ENCODE data around the gene ZNF507.

Gene ZNF507

GRCh38 chr19:32403291-32403995 lies 58.0 kb downstream of the ZNF507 start:
- H3K36me3 Mint-ChIP-seq: no peaks in the 10 kb centered on the region
- no peak for DNase-seq
- peak overlapping the region; percentile 83 for H3K4me3 Mint-ChIP-seq
- H3K9me3 Mint-ChIP-seq: no peaks in the 10 kb centered on the region
- CTCF ChIA-PET: no interaction called here
- H3K27me3 Mint-ChIP-seq: no peaks in the 10 kb centered on the region
- H3K4me1 Mint-ChIP-seq: peaks cover 32% of the 10 kb centered on the region
- peak overlapping the region; percentile 45 for H3K27ac Mint-ChIP-seq

GRCh38 chr19:32404213-32404932 lies 59.0 kb downstream of the ZNF507 start:
- Mint-ChIP-seq H3K4me1 (peaks cover 32% of the 10 kb centered on the region), H3K36me3 (peaks cover 3% of the 10 kb centered on the region), H3K9me3 (no peaks in the 10 kb centered on the region), H3K4me3 (peak overlapping the region; percentile 83), H3K27ac (peak overlapping the region; percentile 93), H3K27me3 (no peaks in the 10 kb centered on the region)
- CTCF ChIA-PET: no interaction called here
- no peak for DNase-seq

GRCh38 chr19:32404933-32405430 lies 59.6 kb downstream of the ZNF507 start:
- Mint-ChIP-seq H3K27me3 (no peaks in the 10 kb centered on the region), H3K4me1 (peaks cover 32% of the 10 kb centered on the region), H3K9me3 (no peaks in the 10 kb centered on the region), H3K27ac (peak overlapping the region; percentile 93), H3K4me3 (peak overlapping the region; percentile 83), H3K36me3 (peaks cover 5% of the 10 kb centered on the region)
- CTCF ChIA-PET: interaction anchor here (1.1 kb wide), 1 partner anchor 60 kb away, joined by 3 read pairs; no protein-coding TSS in a partner anchor
- DNase-seq: no peak

GRCh38 chr19:32405431-32406160 lies 60.2 kb downstream of the ZNF507 start, which contains the start of gene DPY19L3:
Gene DPY19L3, plus strand, starts transcription at chr19:32405770. Its CDS starts 2,484 bp downstream, at chr19:32408254.
- Mint-ChIP-seq H3K9me3 (no peaks in the 10 kb centered on the region), H3K4me3 (peak within 1 kb of the TSS; percentile 83), H3K36me3 (peaks cover 5% of the 10 kb centered on the region), H3K27ac (peak within 1 kb of the TSS; percentile 93), H3K4me1 (peaks cover 32% of the 10 kb centered on the region), H3K27me3 (no peaks in the 10 kb centered on the region)
- peak; percentile 94 for DNase-seq
- CTCF ChIA-PET: interaction anchor here (1.1 kb wide), 1 partner anchor 59 kb away, joined by 3 read pairs; no protein-coding TSS in a partner anchor

GRCh38 chr19:32406161-32407003 lies 61.0 kb downstream of the ZNF507 start:
- Mint-ChIP-seq H3K9me3 (no peaks in the 10 kb centered on the region), H3K4me3 (peak overlapping the region; percentile 83), H3K4me1 (peaks cover 32% of the 10 kb centered on the region), H3K36me3 (peaks cover 5% of the 10 kb centered on the region), H3K27me3 (no peaks in the 10 kb centered on the region), H3K27ac (peak overlapping the region; percentile 89)
- DNase-seq: no peak
- CTCF ChIA-PET: interaction anchor here (1.1 kb wide), 1 partner anchor 58 kb away, joined by 3 read pairs; no protein-coding TSS in a partner anchor

- H3K9me3 Mint-ChIP-seq: no peaks in the 10 kb centered on the region
- H3K4me1 Mint-ChIP-seq: peaks cover 31% of the 10 kb centered on the region
- H3K27ac Mint-ChIP-seq: peak overlapping the region; percentile 89
- CTCF ChIA-PET: interaction anchor here (0.6 kb wide), 1 partner anchor 1591 kb away, joined by 3 read pairs; no protein-coding TSS in a partner anchor
- H3K4me3 Mint-ChIP-seq: peak overlapping the region; percentile 83
- peaks cover 5% of the 10 kb centered on the region for H3K36me3 Mint-ChIP-seq
- no peak for DNase-seq
- H3K27me3 Mint-ChIP-seq: no peaks in the 10 kb centered on the region
These were observed 61.9 kb downstream of the ZNF507 start for GRCh38 chr19:32407004-32407992.

- H3K9me3 Mint-ChIP-seq: no peaks in the 10 kb centered on the region
- H3K27me3 Mint-ChIP-seq: no peaks in the 10 kb centered on the region
- CTCF ChIA-PET: no interaction called here
- H3K36me3 Mint-ChIP-seq: peaks cover 6% of the 10 kb centered on the region
- H3K4me3 Mint-ChIP-seq: no peak overlapping the region
- no peak for DNase-seq
- H3K27ac Mint-ChIP-seq: no peak overlapping the region
- peaks cover 4% of the 10 kb centered on the region for H3K4me1 Mint-ChIP-seq
These were observed 69.8 kb downstream of the ZNF507 start for GRCh38 chr19:32415246-32415645.

GRCh38 chr19:32415669-32416068 lies 70.3 kb downstream of the ZNF507 start:
- Mint-ChIP-seq H3K4me3 (no peak overlapping the region), H3K9me3 (no peaks in the 10 kb centered on the region), H3K4me1 (peaks cover 4% of the 10 kb centered on the region), H3K27ac (no peak overlapping the region), H3K36me3 (peaks cover 6% of the 10 kb centered on the region), H3K27me3 (no peaks in the 10 kb centered on the region)
- CTCF ChIA-PET: no interaction called here
- DNase-seq: no peak

GRCh38 chr19:32416749-32417456 lies 71.5 kb downstream of the ZNF507 start:
- CTCF ChIA-PET: no interaction called here
- no peak for DNase-seq
- H3K27me3 Mint-ChIP-seq: no peaks in the 10 kb centered on the region
- H3K4me1 Mint-ChIP-seq: peaks cover 8% of the 10 kb centered on the region
- no peak overlapping the region for H3K4me3 Mint-ChIP-seq
- H3K27ac Mint-ChIP-seq: no peak overlapping the region
- H3K9me3 Mint-ChIP-seq: no peaks in the 10 kb centered on the region
- H3K36me3 Mint-ChIP-seq: peaks cover 7% of the 10 kb centered on the region

GRCh38 chr19:32418155-32418554 lies 72.7 kb downstream of the ZNF507 start:
- CTCF ChIA-PET: no interaction called here
- H3K9me3 Mint-ChIP-seq: no peaks in the 10 kb centered on the region
- H3K27ac Mint-ChIP-seq: no peak overlapping the region
- no peak overlapping the region for H3K4me3 Mint-ChIP-seq
- no peaks in the 10 kb centered on the region for H3K27me3 Mint-ChIP-seq
- H3K4me1 Mint-ChIP-seq: peaks cover 17% of the 10 kb centered on the region
- DNase-seq: no peak
- H3K36me3 Mint-ChIP-seq: peaks cover 9% of the 10 kb centered on the region

- no peak for DNase-seq
- no peak overlapping the region for H3K4me3 Mint-ChIP-seq
- no peaks in the 10 kb centered on the region for H3K9me3 Mint-ChIP-seq
- CTCF ChIA-PET: no interaction called here
- no peaks in the 10 kb centered on the region for H3K27me3 Mint-ChIP-seq
- H3K4me1 Mint-ChIP-seq: peaks cover 17% of the 10 kb centered on the region
- H3K27ac Mint-ChIP-seq: peak overlapping the region; percentile 30
- H3K36me3 Mint-ChIP-seq: peaks cover 9% of the 10 kb centered on the region
These were observed 76.4 kb downstream of the ZNF507 start for GRCh38 chr19:32421589-32422361.

- DNase-seq: no peak
- H3K36me3 Mint-ChIP-seq: peaks cover 9% of the 10 kb centered on the region
- H3K4me3 Mint-ChIP-seq: no peak overlapping the region
- no peaks in the 10 kb centered on the region for H3K27me3 Mint-ChIP-seq
- peaks cover 17% of the 10 kb centered on the region for H3K4me1 Mint-ChIP-seq
- H3K27ac Mint-ChIP-seq: no peak overlapping the region
- CTCF ChIA-PET: no interaction called here
- no peaks in the 10 kb centered on the region for H3K9me3 Mint-ChIP-seq
These were observed 77.0 kb downstream of the ZNF507 start for GRCh38 chr19:32422435-32422834.
